H9 (cell line): ENCODE measurements around the gene LYZL6. TPM values are rescaled to one million over a fixed set of nuclear protein-coding genes. Genes with fewer than 3 reads are reported as not detected.

Experiments
- DNase-seq: peaks from one replicate; pipeline ENCODE4 v3.0.0-alpha.2; 2017
- H2AFZ ChIP-seq: one replicate; pipeline ENCODE4 v1.6.1; 2013; ENCODE audit warnings: mild to moderate bottlenecking, low read length, control low read depth, moderate library complexity
- H2AK5ac ChIP-seq: 2 replicates; pipeline ENCODE4 v1.6.1; 2013; ENCODE audit warnings: low read length, control low read depth, mixed read lengths; ENCODE audit not compliant: insufficient read length
- H2BK120ac ChIP-seq: one replicate; pipeline ENCODE4 v1.6.1; 2013; ENCODE audit warnings: low read depth, mild to moderate bottlenecking, low read length, control low read depth, inconsistent platforms; ENCODE audit not compliant: poor library complexity, severe bottlenecking
- H2BK12ac ChIP-seq: 2 replicates; pipeline ENCODE4 v1.6.1; 2013; ENCODE audit warnings: low read length, control low read depth, mixed read lengths, low read depth; ENCODE audit not compliant: insufficient read length
- H2BK15ac ChIP-seq: 2 replicates; pipeline ENCODE4 v1.6.1; 2013; ENCODE audit warnings: low read depth, low read length, control low read depth
- H2BK20ac ChIP-seq: one replicate; pipeline ENCODE4 v1.6.1; 2013; ENCODE audit warnings: low read depth, mild to moderate bottlenecking, low read length, control low read depth, inconsistent platforms; ENCODE audit not compliant: poor library complexity, severe bottlenecking
- H2BK5ac ChIP-seq: 2 replicates; pipeline ENCODE4 v1.6.1; 2013; ENCODE audit warnings: low read length, control low read depth, mixed read lengths; ENCODE audit not compliant: insufficient read length
- H3K14ac ChIP-seq: 2 replicates; pipeline ENCODE4 v1.6.1; 2013; ENCODE audit warnings: low read length, control low read depth; ENCODE audit not compliant: insufficient read depth
- H3K18ac ChIP-seq: 2 replicates; pipeline ENCODE4 v1.6.1; 2013; ENCODE audit warnings: low read depth, mild to moderate bottlenecking, mixed read lengths, low read length, control low read depth; ENCODE audit not compliant: insufficient read length
- H3K23ac ChIP-seq: 2 replicates; pipeline ENCODE4 v1.6.1; 2013; ENCODE audit warnings: low read length, control low read depth, mixed read lengths, low read depth; ENCODE audit not compliant: insufficient read length
- H3K23me2 ChIP-seq: 2 replicates; pipeline ENCODE4 v1.6.1; 2013; ENCODE audit warnings: low read depth, mild to moderate bottlenecking, mixed read lengths, low read length, control low read depth; ENCODE audit not compliant: insufficient read length, poor library complexity, severe bottlenecking
- H3K27ac ChIP-seq: 2 replicates; pipeline ENCODE4 v1.5.1; 2013; ENCODE audit warnings: low read length, control low read depth, mixed read lengths, low read depth; ENCODE audit not compliant: insufficient read length
- H3K27me3 ChIP-seq: 2 replicates; pipeline ENCODE4 v1.6.1; 2013; ENCODE audit warnings: low read length, control low read depth, inconsistent platforms; ENCODE audit not compliant: insufficient read depth
- H3K4ac ChIP-seq: 2 replicates; pipeline ENCODE4 v1.6.1; 2013; ENCODE audit warnings: low read depth, mild to moderate bottlenecking, control low read depth, inconsistent platforms, low read length, moderate library complexity
- H3K4me1 ChIP-seq: 2 replicates; pipeline ENCODE4 v1.6.1; 2013; ENCODE audit warnings: low read length, control low read depth, inconsistent platforms; ENCODE audit not compliant: insufficient read depth
- H3K4me2 ChIP-seq: 2 replicates; pipeline ENCODE4 v1.6.1; 2013; ENCODE audit warnings: low read length, control low read depth, mixed read lengths; ENCODE audit not compliant: insufficient read length, insufficient read depth
- H3K56ac ChIP-seq: 2 replicates; pipeline ENCODE4 v1.6.1; 2013; ENCODE audit warnings: low read depth, mild to moderate bottlenecking, mixed read lengths, low read length, control low read depth; ENCODE audit not compliant: insufficient read length
- H3K79me1 ChIP-seq: 2 replicates; pipeline ENCODE4 v1.6.1; 2013; ENCODE audit warnings: low read depth, mild to moderate bottlenecking, moderate library complexity, low read length, control low read depth, inconsistent platforms; ENCODE audit not compliant: insufficient read depth, poor library complexity, severe bottlenecking
- H3K79me2 ChIP-seq: 2 replicates; pipeline ENCODE4 v1.6.1; 2013; ENCODE audit warnings: low read length, control low read depth, inconsistent platforms; ENCODE audit not compliant: insufficient read depth
- H3K9ac ChIP-seq: 2 replicates; pipeline ENCODE4 v1.6.1; 2013; ENCODE audit warnings: low read length, control low read depth, mixed read lengths; ENCODE audit not compliant: insufficient read length; ENCODE audit errors: extremely low read depth
- H3K9me3 ChIP-seq: one replicate; pipeline ENCODE4 v1.6.1; 2013; ENCODE audit warnings: low read depth, low read length, inconsistent platforms; ENCODE audit not compliant: control insufficient read depth
- H3T11ph ChIP-seq: one replicate; pipeline ENCODE4 v1.6.1; 2013; ENCODE audit warnings: mild to moderate bottlenecking, low read length, control low read depth, inconsistent platforms
- H4K20me1 ChIP-seq: one replicate; pipeline ENCODE4 v1.6.1; 2013; ENCODE audit not compliant: control insufficient read depth, insufficient read length, insufficient read depth
- H4K5ac ChIP-seq: 2 replicates; pipeline ENCODE4 v1.6.1; 2013; ENCODE audit warnings: low read depth, mild to moderate bottlenecking, mixed read lengths, low read length, control low read depth; ENCODE audit not compliant: insufficient read length
- H4K8ac ChIP-seq: replicated peaks from 2 replicates; pipeline ENCODE4 v1.6.1; 2013; ENCODE audit warnings: low read length, control low read depth, mixed read lengths, low read depth; ENCODE audit not compliant: insufficient read length
- H4K91ac ChIP-seq: 2 replicates; pipeline ENCODE4 v1.6.1; 2013; ENCODE audit warnings: low read depth, mild to moderate bottlenecking, moderate library complexity, mixed read lengths, low read length, control low read depth; ENCODE audit not compliant: insufficient read length
- H3K27ac Mint-ChIP-seq, 3 experiments: 2 replicates in 2 of 3; 3 replicates in 1 of 3; pipeline ENCODE4 v1.8.0; 2020 to 2021; ENCODE audit warnings: mixed read lengths in 3 of 3, mild to moderate bottlenecking in 1 of 3, moderate library complexity in 1 of 3
- H3K27me3 Mint-ChIP-seq: 2 replicates; pipeline ENCODE4 v1.8.0; 2021; ENCODE audit warnings: low read depth, mild to moderate bottlenecking, moderate library complexity, mixed read lengths
- H3K36me3 Mint-ChIP-seq, 3 experiments: 2 replicates in 2 of 3; 3 replicates in 1 of 3; pipeline ENCODE4 v1.8.0; 2020 to 2021; ENCODE audit warnings: low read depth in 3 of 3, mixed read lengths in 3 of 3; ENCODE audit not compliant: insufficient read depth in 1 of 3
- H3K4me1 Mint-ChIP-seq, 2 experiments: 2 replicates each; pipeline ENCODE4 v1.8.0; 2020; ENCODE audit warnings: mixed read lengths in 2 of 2
- H3K4me3 Mint-ChIP-seq, 2 experiments: 2 replicates in 1 of 2; 3 replicates in 1 of 2; pipeline ENCODE4 v1.8.0; 2020 to 2021; ENCODE audit warnings: mild to moderate bottlenecking in 2 of 2, mixed read lengths in 2 of 2, moderate library complexity in 1 of 2
- H3K9me3 Mint-ChIP-seq, 2 experiments: 2 replicates in 1 of 2; 3 replicates in 1 of 2; pipeline ENCODE4 v1.8.0; 2020; ENCODE audit warnings: mild to moderate bottlenecking in 2 of 2, mixed read lengths in 2 of 2, moderate library complexity in 1 of 2
- CTCF ChIP-seq: fragments of 200-600 bp; sonication (generic); conservative IDR thresholded peaks from 3 replicates; pipeline ENCODE4 v1.8.0; 2021; ENCODE audit warnings: antibody characterized with exemption, mild to moderate bottlenecking
- total RNA-seq: library from RNA; stranded (reverse); gene quantifications from 2 replicates; pipeline ENCODE4 v1.2.1, GENCODE V29; 2021

LYZL6 gene
- total RNA-seq, 1 experiment from 2014 or later = not detected

- Histone ChIP-seq H3K9me3 (no peaks in the 10 kb centered on the region), H3K9ac (no peak overlapping the region), H2AK5ac (no peak overlapping the region), H2BK12ac (no peak overlapping the region), H3T11ph (no peak overlapping the region), H3K23me2 (peaks cover 3% of the 10 kb centered on the region), H3K27ac (no peak overlapping the region), H2AFZ (no peak overlapping the region), H3K56ac (no peak overlapping the region), H3K79me1 (no peaks in the 10 kb centered on the region), H3K14ac (no peak overlapping the region), H3K23ac (no peak overlapping the region), H3K18ac (no peak overlapping the region), H2BK120ac (no peak overlapping the region), H3K4me2 (no peak overlapping the region), H2BK15ac (no peak overlapping the region), H3K27me3 (no peaks in the 10 kb centered on the region), H4K91ac (no peak overlapping the region), H2BK20ac (no peak overlapping the region), H4K5ac (no peak overlapping the region), H3K4ac (no peak overlapping the region), H2BK5ac (no peak overlapping the region), H4K8ac (no peak overlapping the region), H3K4me1 (peaks cover 4% of the 10 kb centered on the region; the same call in 1 of the 2 replicates), H4K20me1 (no peaks in the 10 kb centered on the region), H3K79me2 (no peaks in the 10 kb centered on the region)
- H3K27ac Mint-ChIP-seq = no peak overlapping the region
- no peak overlapping the region for H3K4me3 Mint-ChIP-seq
- no peak for DNase-seq
- H3K27me3 Mint-ChIP-seq = peaks cover 3% of the 10 kb centered on the region
- no peaks in the 10 kb centered on the region for H3K9me3 Mint-ChIP-seq
- no peak for TF ChIP-seq CTCF
- 0 out of 7 replicates have a peak, but pooled peaks cover 0 to 6% (median 0%) of the 10 kb centered on the region in 3 experiments for H3K36me3 Mint-ChIP-seq
- H3K4me1 Mint-ChIP-seq = peaks cover 18 to 20% of the 10 kb centered on the region in 2 experiments
Measured at GRCh38 chr17:35932586-35932985, 10.9 kb downstream of the LYZL6 start.
